Colon (tissue), 2 donors: Measurements from ENCODE around the gene FBXO4.
"Not testable (repeated sequence)": the region's sequence is repeated elsewhere in the genome, so short reads cannot be mapped to it uniquely, and the experiment has no call there.

ENCODE experiments used
- FAIRE-seq: peaks from 2 replicates; lab custom pipeline; 2012; peaks lifted over from hg19 to GRCh38; lab: Jason Lieb, UNC
- donor health status: control.
- donor health status: control.

The FBXO4 gene

GRCh38 chr5:41924526-41924871 is 582 bp upstream of the FBXO4 start:
- FAIRE-seq = no peak

GRCh38 chr5:41925555-41925951 is 472 bp downstream of the FBXO4 start:
- no peak for FAIRE-seq

- FAIRE-seq = no peak
Observed at GRCh38 chr5:41927604-41928003, 2.5 kb downstream of the FBXO4 start.

GRCh38 chr5:41929035-41929434 is 4.0 kb downstream of the FBXO4 start:
- FAIRE-seq = no peak

GRCh38 chr5:41932770-41933169 is 7.7 kb downstream of the FBXO4 start:
- FAIRE-seq = no peak

GRCh38 chr5:41935544-41935943 is 10.5 kb downstream of the FBXO4 start:
- FAIRE-seq = no peak

- FAIRE-seq = no peak
Observed at GRCh38 chr5:41940641-41941040, 15.6 kb downstream of the FBXO4 start.

GRCh38 chr5:41945332-41945955 is 20.4 kb downstream of the FBXO4 start:
- not testable (repeated sequence) for FAIRE-seq

- no peak for FAIRE-seq
Observed at GRCh38 chr5:41951224-41951623, 26.1 kb downstream of the FBXO4 start.

- no peak for FAIRE-seq
Observed at GRCh38 chr5:41954286-41954685, 29.2 kb downstream of the FBXO4 start.

GRCh38 chr5:41955432-41956024 is 30.4 kb downstream of the FBXO4 start:
- FAIRE-seq = no peak

- FAIRE-seq = no peak
Observed at GRCh38 chr5:41956943-41957342, 31.9 kb downstream of the FBXO4 start.

- FAIRE-seq = no peak
Observed at GRCh38 chr5:41960481-41960880, 35.4 kb downstream of the FBXO4 start.

GRCh38 chr5:41961736-41962135 is 36.7 kb downstream of the FBXO4 start:
- no peak for FAIRE-seq

GRCh38 chr5:41962491-41962890 is 37.4 kb downstream of the FBXO4 start:
- FAIRE-seq = no peak

GRCh38 chr5:41966401-41967105 is 41.5 kb downstream of the FBXO4 start:
- no peak for FAIRE-seq

- FAIRE-seq = no peak
Observed at GRCh38 chr5:41967401-41967800, 42.3 kb downstream of the FBXO4 start.

GRCh38 chr5:41968153-41968723 is 43.2 kb downstream of the FBXO4 start:
- FAIRE-seq = no peak

GRCh38 chr5:41973087-41973486 is 48.0 kb downstream of the FBXO4 start:
- FAIRE-seq = no peak

GRCh38 chr5:41973887-41974286 is 48.8 kb downstream of the FBXO4 start:
- no peak for FAIRE-seq

- no peak for FAIRE-seq
Observed at GRCh38 chr5:41978676-41979075, 53.6 kb downstream of the FBXO4 start.

- no peak for FAIRE-seq
Observed at GRCh38 chr5:41980396-41980795, 55.3 kb downstream of the FBXO4 start.

- FAIRE-seq = no peak
Observed at GRCh38 chr5:41980870-41981269, 55.8 kb downstream of the FBXO4 start.
